ENCODE results near the gene WNK2. TPM values are rescaled to one million over a fixed set of nuclear protein-coding genes. Genes with fewer than 3 reads are reported as not detected.

WNK2 gene
- polyA plus RNA-seq, 2 of the 4 experiments (the other 2 are of a cell fraction) = 2.1 to 6.7 TPM

DNA sequence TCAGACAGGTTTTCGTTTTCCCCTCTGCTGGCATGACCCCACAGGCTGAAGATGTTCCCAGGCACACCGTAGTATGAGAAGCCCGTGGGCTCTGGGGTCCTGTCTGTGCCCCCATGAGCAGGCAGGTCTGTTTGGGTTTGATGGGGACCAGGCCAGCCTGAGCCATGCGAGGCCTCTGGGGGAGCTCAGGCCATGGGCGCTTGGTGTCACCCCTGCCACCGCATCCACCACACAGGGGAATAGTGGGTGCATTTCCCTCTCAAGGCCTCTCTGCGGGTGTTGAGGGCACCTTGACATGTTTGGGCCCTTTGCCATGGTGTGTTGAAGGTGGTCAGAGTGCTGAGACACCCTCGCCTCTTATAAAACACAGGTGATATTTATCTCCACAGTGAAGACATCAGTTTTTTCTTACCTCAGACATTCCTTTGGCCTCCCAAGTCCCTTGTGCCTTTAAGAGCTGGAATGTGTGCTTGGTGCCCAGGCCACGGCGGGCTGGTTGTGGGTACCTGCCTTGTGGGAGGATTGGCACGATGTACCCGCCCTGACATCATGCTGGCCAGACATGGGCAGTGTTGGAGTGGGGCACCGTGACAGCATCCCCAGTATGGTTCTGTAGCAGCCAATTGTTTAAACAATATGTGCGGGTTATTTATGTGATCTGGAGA is 68.3 kb downstream of the WNK2 start:
- FAIRE-seq (no peak), DNase-seq (ENCODE audit: low read depth in 1 of 2, low spot score in 1 of 2) (no peak), ATAC-seq (no peak)
- ChIA-PET POLR2A (no interaction called here), CTCF (interaction anchor here (1.4 kb wide), 1 partner anchor 51 kb away, joined by 3 read pairs; no protein-coding TSS in a partner anchor)
- H3K4me1 ChIP-seq = no peaks in the 10 kb centered on the region
- no peaks in the 10 kb centered on the region for H3K9me3 ChIP-seq
- H3K27ac ChIP-seq = no peak overlapping the region
- no peak overlapping the region for H3K4me3 ChIP-seq
- no peak overlapping the region for H3K4me2 ChIP-seq
- TF ChIP-seq BHLHE40 (IDR thresholded peaks at IDR 0.05; ENCODE audit: low read depth, low read length) (no peak), EHF (CRISPR knock-in tag; IDR thresholded peaks at IDR 0.05) (no peak), JUN (IDR thresholded peaks at IDR 0.05) (no peak), ATOH8 (CRISPR knock-in tag; IDR thresholded peaks at IDR 0.05; ENCODE audit: low read depth) (no peak), USF2 (IDR thresholded peaks at IDR 0.05) (no peak), KDM1A (IDR thresholded peaks at IDR 0.05; ENCODE audit: low read depth) (no peak), MYC (IDR thresholded peaks at IDR 0.05; ENCODE audit: borderline replicate concordance, low read length) (no peak), CBX8 (IDR thresholded peaks at IDR 0.05) (no peak), POLR2A (IDR thresholded peaks at IDR 0.05; ENCODE audit: low read length) (no peak), EHMT2 (IDR thresholded peaks at IDR 0.05; ENCODE audit: low read depth) (no peak), SREBF2 (IDR thresholded peaks at IDR 0.05) (no peak), RARB (CRISPR knock-in tag; IDR thresholded peaks at IDR 0.05) (no peak), CHD2 (IDR thresholded peaks at IDR 0.05; ENCODE audit: low read length, partially characterized antibody) (no peak), CEBPB (IDR thresholded peaks at IDR 0.05) (no peak), CHD4 (IDR thresholded peaks at IDR 0.05; ENCODE audit: borderline replicate concordance) (no peak), TFCP2L1 (CRISPR knock-in tag; IDR thresholded peaks at IDR 0.05) (no peak), ZFP36 (IDR thresholded peaks at IDR 0.05; ENCODE audit: borderline replicate concordance, partially characterized antibody) (no peak), FOSB (CRISPR knock-in tag; IDR thresholded peaks at IDR 0.05) (no peak), POLR2AphosphoS2 (conservative IDR thresholded peaks at IDR 0.05; ENCODE audit: low read length) (no peak), HOXB13 (CRISPR knock-in tag; IDR thresholded peaks at IDR 0.05; ENCODE audit: low read depth) (no peak)
- 85% methylated on average over 12 of the region's 14 CpGs for WGBS (ENCODE audit: missing lambda C conversion rate)

DNA sequence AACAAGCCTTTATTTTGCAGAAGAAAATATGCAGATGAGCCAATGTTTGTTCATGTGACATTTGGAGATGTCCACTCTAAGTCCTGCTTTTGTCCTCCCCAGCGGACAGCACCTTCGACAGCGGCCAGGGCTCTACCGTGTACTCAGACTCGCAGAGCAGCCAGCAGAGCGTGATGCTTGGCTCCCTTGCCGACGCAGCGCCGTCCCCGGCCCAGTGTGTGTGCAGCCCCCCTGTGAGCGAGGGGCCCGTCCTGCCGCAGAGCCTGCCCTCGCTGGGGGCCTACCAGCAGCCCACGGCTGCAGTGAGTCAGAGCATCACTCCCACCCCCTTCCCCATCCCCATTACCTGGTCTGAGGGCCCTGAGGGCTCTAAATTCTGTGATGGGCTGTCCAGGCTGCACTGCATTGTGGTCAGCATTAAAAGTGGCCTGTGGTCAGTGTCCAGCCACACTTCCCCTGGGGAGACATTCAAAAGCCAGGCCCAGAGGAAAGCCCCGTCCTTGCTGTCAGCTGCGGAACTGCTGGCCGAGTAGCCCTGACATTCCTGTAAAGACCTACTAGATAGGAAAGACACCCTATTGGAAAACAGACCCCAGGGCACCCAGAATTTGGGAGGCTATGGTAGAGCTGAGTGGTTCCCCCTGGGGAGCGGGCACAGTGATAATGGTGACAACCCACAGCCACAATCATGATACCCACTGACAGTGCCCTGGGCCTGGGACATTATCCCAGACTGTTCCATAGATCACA is 69.0 kb downstream of the WNK2 start:
- Histone ChIP-seq H3K4me1 (no peaks in the 10 kb centered on the region), H3K9me3 (no peaks in the 10 kb centered on the region), H3K4me2 (no peak overlapping the region), H3K27ac (no peak overlapping the region), H3K4me3 (no peak overlapping the region)
- no peak for DNase-seq (ENCODE audit: low read depth in 1 of 2, low spot score in 1 of 2)
- no peak for FAIRE-seq
- POLR2A ChIA-PET = no interaction called here
- no peak for ATAC-seq
- WGBS (ENCODE audit: missing lambda C conversion rate) = 83% methylated on average over 20 of the region's 20 CpGs
- CTCF ChIA-PET = no interaction called here
- no peak for TF ChIP-seq CBX2 (IDR thresholded peaks at IDR 0.05; ENCODE audit: borderline replicate concordance, low read depth)
- TF ChIP-seq USF2 (IDR thresholded peaks at IDR 0.05) = no peak
- TF ChIP-seq RARB (CRISPR knock-in tag; IDR thresholded peaks at IDR 0.05) = no peak
- no peak for TF ChIP-seq KDM1A (IDR thresholded peaks at IDR 0.05; ENCODE audit: low read depth)
- TF ChIP-seq, protein P1, sequence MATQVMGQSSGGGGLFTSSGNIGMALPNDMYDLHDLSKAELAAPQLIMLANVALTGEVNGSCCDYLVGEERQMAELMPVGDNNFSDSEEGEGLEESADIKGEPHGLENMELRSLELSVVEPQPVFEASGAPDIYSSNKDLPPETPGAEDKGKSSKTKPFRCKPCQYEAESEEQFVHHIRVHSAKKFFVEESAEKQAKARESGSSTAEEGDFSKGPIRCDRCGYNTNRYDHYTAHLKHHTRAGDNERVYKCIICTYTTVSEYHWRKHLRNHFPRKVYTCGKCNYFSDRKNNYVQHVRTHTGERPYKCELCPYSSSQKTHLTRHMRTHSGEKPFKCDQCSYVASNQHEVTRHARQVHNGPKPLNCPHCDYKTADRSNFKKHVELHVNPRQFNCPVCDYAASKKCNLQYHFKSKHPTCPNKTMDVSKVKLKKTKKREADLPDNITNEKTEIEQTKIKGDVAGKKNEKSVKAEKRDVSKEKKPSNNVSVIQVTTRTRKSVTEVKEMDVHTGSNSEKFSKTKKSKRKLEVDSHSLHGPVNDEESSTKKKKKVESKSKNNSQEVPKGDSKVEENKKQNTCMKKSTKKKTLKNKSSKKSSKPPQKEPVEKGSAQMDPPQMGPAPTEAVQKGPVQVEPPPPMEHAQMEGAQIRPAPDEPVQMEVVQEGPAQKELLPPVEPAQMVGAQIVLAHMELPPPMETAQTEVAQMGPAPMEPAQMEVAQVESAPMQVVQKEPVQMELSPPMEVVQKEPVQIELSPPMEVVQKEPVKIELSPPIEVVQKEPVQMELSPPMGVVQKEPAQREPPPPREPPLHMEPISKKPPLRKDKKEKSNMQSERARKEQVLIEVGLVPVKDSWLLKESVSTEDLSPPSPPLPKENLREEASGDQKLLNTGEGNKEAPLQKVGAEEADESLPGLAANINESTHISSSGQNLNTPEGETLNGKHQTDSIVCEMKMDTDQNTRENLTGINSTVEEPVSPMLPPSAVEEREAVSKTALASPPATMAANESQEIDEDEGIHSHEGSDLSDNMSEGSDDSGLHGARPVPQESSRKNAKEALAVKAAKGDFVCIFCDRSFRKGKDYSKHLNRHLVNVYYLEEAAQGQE (IDR thresholded peaks at IDR 0.05) = no peak
- no peak for TF ChIP-seq BHLHE40 (IDR thresholded peaks at IDR 0.05; ENCODE audit: low read depth, low read length)
- no peak for TF ChIP-seq HEYL (CRISPR knock-in tag; IDR thresholded peaks at IDR 0.05)
- TF ChIP-seq EP300 (IDR thresholded peaks at IDR 0.05) = no peak
- TF ChIP-seq HES2 (IDR thresholded peaks at IDR 0.05) = no peak
